Effector memory CD4-positive, alpha-beta T cell (primary cell): ENCODE data around the gene KCNE4.

Experiments
- DNase-seq, 3 donors: peaks; one replicate each; pipeline ENCODE4 v3.0.0-alpha.2; 2020
- H3K27ac ChIP-seq: 2 replicates; pipeline ENCODE4 v1.7.0; 2013; ENCODE audit warnings: mild to moderate bottlenecking, low read length, moderate library complexity; ENCODE audit not compliant: insufficient read depth, poor library complexity, severe bottlenecking
- H3K27me3 ChIP-seq: replicated peaks from 2 replicates; pipeline ENCODE4 v1.7.0; 2013; ENCODE audit warnings: mild to moderate bottlenecking, low read length; ENCODE audit not compliant: insufficient read depth, control insufficient read depth, poor library complexity, severe bottlenecking
- H3K36me3 ChIP-seq: 2 replicates; pipeline ENCODE4 v1.7.0; 2013; ENCODE audit warnings: mild to moderate bottlenecking, low read length, moderate library complexity; ENCODE audit not compliant: control insufficient read depth, insufficient read depth
- H3K4me1 ChIP-seq: 2 replicates; pipeline ENCODE4 v1.7.0; 2013; ENCODE audit warnings: low read length, mild to moderate bottlenecking; ENCODE audit not compliant: control insufficient read depth, insufficient read depth, poor library complexity, severe bottlenecking
- H3K4me3 ChIP-seq: 2 replicates; pipeline ENCODE4 v1.7.0; 2013; ENCODE audit warnings: low read length, low read depth, mild to moderate bottlenecking; ENCODE audit not compliant: insufficient read depth, poor library complexity, severe bottlenecking
- H3K9me3 ChIP-seq: 2 replicates; pipeline ENCODE4 v1.7.0; 2013; ENCODE audit warnings: mild to moderate bottlenecking, low read length, moderate library complexity; ENCODE audit not compliant: control insufficient read depth
- total RNA-seq, 3 donors: gene quantifications; one replicate each; lab custom pipeline; 2026; lab: John Stamatoyannopoulos, UW

The KCNE4 gene
- 0 reads per million in 3 donors for total RNA-seq

GRCh38 chr2:223051693-223052289, at the start of gene KCNE4:
KCNE4 (plus strand) TSS chr2:223052190; CDS start chr2:223052831, 641 bp downstream.
- H3K9me3 ChIP-seq, result no peaks in the 10 kb centered on the region
- no peaks in the 10 kb centered on the region for H3K4me1 ChIP-seq
- DNase-seq, result no peak
- no peaks in the 10 kb centered on the region for H3K27me3 ChIP-seq
- H3K4me3 ChIP-seq, result no peak within 1 kb of the TSS
- H3K36me3 ChIP-seq, result no peaks in the 10 kb centered on the region
- no peak within 1 kb of the TSS for H3K27ac ChIP-seq

- Histone ChIP-seq H3K27ac (no peak overlapping the region), H3K27me3 (peaks cover 5% of the 10 kb centered on the region), H3K9me3 (no peaks in the 10 kb centered on the region), H3K36me3 (no peaks in the 10 kb centered on the region), H3K4me3 (no peak overlapping the region), H3K4me1 (no peaks in the 10 kb centered on the region)
- no peak for DNase-seq
These were observed 48.8 kb upstream of the KCNE4 start for GRCh38 chr2:223003191-223003590.

GRCh38 chr2:223005496-223005895, 46.5 kb upstream of the KCNE4 start:
- Histone ChIP-seq H3K4me1 (no peaks in the 10 kb centered on the region), H3K36me3 (no peaks in the 10 kb centered on the region), H3K27ac (no peak overlapping the region), H3K4me3 (no peak overlapping the region), H3K9me3 (no peaks in the 10 kb centered on the region), H3K27me3 (no peaks in the 10 kb centered on the region)
- no peak for DNase-seq

GRCh38 chr2:223007531-223007930, 44.5 kb upstream of the KCNE4 start:
- no peaks in the 10 kb centered on the region for H3K9me3 ChIP-seq
- no peak overlapping the region for H3K27ac ChIP-seq
- H3K36me3 ChIP-seq, result no peaks in the 10 kb centered on the region
- no peaks in the 10 kb centered on the region for H3K4me1 ChIP-seq
- H3K27me3 ChIP-seq, result no peaks in the 10 kb centered on the region
- DNase-seq, result no peak
- H3K4me3 ChIP-seq, result no peak overlapping the region

- no peaks in the 10 kb centered on the region for H3K36me3 ChIP-seq
- DNase-seq, result no peak
- no peaks in the 10 kb centered on the region for H3K9me3 ChIP-seq
- H3K4me1 ChIP-seq, result no peaks in the 10 kb centered on the region
- no peaks in the 10 kb centered on the region for H3K27me3 ChIP-seq
- no peak overlapping the region for H3K27ac ChIP-seq
- H3K4me3 ChIP-seq, result no peak overlapping the region
These were observed 43.8 kb upstream of the KCNE4 start for GRCh38 chr2:223008162-223008561.

GRCh38 chr2:223008956-223009355, 43.0 kb upstream of the KCNE4 start:
- Histone ChIP-seq H3K27me3 (no peaks in the 10 kb centered on the region), H3K36me3 (no peaks in the 10 kb centered on the region), H3K27ac (no peak overlapping the region), H3K4me3 (no peak overlapping the region), H3K4me1 (no peaks in the 10 kb centered on the region), H3K9me3 (no peaks in the 10 kb centered on the region)
- no peak for DNase-seq

GRCh38 chr2:223010641-223011040, 41.3 kb upstream of the KCNE4 start:
- Histone ChIP-seq H3K9me3 (no peaks in the 10 kb centered on the region), H3K4me3 (no peak overlapping the region), H3K4me1 (no peaks in the 10 kb centered on the region), H3K27me3 (no peaks in the 10 kb centered on the region), H3K27ac (no peak overlapping the region), H3K36me3 (no peaks in the 10 kb centered on the region)
- no peak for DNase-seq

GRCh38 chr2:223012291-223012690, 39.7 kb upstream of the KCNE4 start:
- Histone ChIP-seq H3K4me1 (no peaks in the 10 kb centered on the region), H3K27ac (no peak overlapping the region), H3K27me3 (no peaks in the 10 kb centered on the region), H3K4me3 (no peak overlapping the region), H3K36me3 (no peaks in the 10 kb centered on the region), H3K9me3 (no peaks in the 10 kb centered on the region)
- no peak for DNase-seq

- Histone ChIP-seq H3K36me3 (no peaks in the 10 kb centered on the region), H3K4me3 (no peak overlapping the region), H3K27ac (no peak overlapping the region), H3K27me3 (no peaks in the 10 kb centered on the region), H3K9me3 (no peaks in the 10 kb centered on the region), H3K4me1 (no peaks in the 10 kb centered on the region)
- DNase-seq, result no peak
These were observed 32.5 kb upstream of the KCNE4 start for GRCh38 chr2:223019390-223019930.

GRCh38 chr2:223019987-223020717, 31.8 kb upstream of the KCNE4 start:
- Histone ChIP-seq H3K9me3 (no peaks in the 10 kb centered on the region), H3K27me3 (no peaks in the 10 kb centered on the region), H3K4me1 (no peaks in the 10 kb centered on the region), H3K27ac (no peak overlapping the region), H3K4me3 (no peak overlapping the region), H3K36me3 (no peaks in the 10 kb centered on the region)
- DNase-seq, result no peak
